OCI-LY7 (cell line): ENCODE measurements around the gene PEX11G.

Experiments used
- EZH2phosphoT487 ChIP-seq: fragments of 200-600 bp; sonication (generic); IDR thresholded peaks from 2 replicates; pipeline ENCODE4 v1.6.1; 2018; ENCODE audit warnings: low read depth, borderline replicate concordance, mild to moderate bottlenecking, mixed run types, antibody characterized with exemption, low read length, moderate library complexity, mixed read lengths
- TF ChIP-seq, protein P1 (sequence below): fragments of 200-600 bp; sonication (generic); conservative IDR thresholded peaks from 2 replicates; pipeline ENCODE4 v1.5.1; 2014; ENCODE audit warnings: mild to moderate bottlenecking, antibody characterized with exemption, low read length, moderate library complexity, mixed read lengths

DNA sequence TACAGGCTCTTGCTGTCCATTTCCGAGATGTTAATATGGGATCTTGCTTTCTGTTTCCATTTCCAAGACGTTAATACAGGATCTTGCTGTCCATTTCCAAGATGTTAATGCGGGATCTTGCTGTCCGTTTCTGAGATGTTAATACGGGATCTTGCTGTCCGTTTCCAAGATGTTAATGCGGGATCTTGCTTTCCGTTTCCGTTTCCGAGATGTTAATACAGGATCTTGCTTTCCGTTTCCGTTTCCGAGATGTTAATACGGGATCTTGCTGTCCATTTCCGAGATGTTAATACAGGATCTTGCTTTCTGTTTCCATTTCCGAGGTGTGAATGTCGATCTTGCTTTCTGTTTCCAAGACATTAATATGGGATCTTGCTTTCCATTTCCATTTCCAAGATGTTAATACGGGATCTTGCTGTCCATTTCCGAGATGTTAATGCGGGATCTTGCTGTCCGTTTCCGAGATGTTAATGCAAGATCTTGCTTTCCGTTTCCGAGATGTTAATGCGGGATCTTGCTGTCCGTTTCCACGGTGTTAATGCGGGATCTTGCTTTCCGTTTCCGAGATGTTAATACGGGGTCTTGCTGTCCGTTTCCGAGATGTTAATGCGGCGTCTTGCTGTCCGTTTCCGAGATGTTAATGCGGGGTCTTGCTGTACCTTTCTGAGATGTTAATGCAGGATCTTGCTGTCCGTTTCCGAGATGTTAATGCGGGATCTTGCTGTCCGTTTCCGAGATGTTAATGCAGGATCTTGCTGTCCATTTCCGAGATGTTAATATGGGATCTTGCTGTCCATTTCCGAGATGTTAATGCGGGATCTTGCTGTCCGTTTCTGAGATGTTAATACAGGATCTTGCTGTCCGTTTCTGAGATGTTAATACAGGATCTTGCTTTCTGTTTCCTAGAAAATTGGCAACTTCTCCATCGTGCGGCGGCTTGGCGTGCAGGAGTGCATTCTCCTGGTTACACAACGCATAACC, 38.3 kb downstream of the PEX11G start:
- TF ChIP-seq, protein P1, sequence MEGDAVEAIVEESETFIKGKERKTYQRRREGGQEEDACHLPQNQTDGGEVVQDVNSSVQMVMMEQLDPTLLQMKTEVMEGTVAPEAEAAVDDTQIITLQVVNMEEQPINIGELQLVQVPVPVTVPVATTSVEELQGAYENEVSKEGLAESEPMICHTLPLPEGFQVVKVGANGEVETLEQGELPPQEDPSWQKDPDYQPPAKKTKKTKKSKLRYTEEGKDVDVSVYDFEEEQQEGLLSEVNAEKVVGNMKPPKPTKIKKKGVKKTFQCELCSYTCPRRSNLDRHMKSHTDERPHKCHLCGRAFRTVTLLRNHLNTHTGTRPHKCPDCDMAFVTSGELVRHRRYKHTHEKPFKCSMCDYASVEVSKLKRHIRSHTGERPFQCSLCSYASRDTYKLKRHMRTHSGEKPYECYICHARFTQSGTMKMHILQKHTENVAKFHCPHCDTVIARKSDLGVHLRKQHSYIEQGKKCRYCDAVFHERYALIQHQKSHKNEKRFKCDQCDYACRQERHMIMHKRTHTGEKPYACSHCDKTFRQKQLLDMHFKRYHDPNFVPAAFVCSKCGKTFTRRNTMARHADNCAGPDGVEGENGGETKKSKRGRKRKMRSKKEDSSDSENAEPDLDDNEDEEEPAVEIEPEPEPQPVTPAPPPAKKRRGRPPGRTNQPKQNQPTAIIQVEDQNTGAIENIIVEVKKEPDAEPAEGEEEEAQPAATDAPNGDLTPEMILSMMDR = no peak
- TF ChIP-seq EZH2phosphoT487 = no peak
